GM12878 (cell line): ENCODE measurements around the gene CCL4. TPM values are rescaled to one million over a fixed set of nuclear protein-coding genes. Genes with fewer than 3 reads are reported as not detected.

Source experiments
- ATF7 ChIP-seq: fragments of 450-650 bp; IDR thresholded peaks from 2 replicates; pipeline ENCODE4 v1.6.1; 2016; ENCODE audit warnings: low read depth, mild to moderate bottlenecking
- DPF2 ChIP-seq: fragments of 450-650 bp; IDR thresholded peaks from 2 replicates; pipeline ENCODE4 v1.6.1; 2017; ENCODE audit warnings: mild to moderate bottlenecking
- E2F8 ChIP-seq: fragments of 450-650 bp; IDR thresholded peaks from 2 replicates; pipeline ENCODE4 v1.6.1; 2018; ENCODE audit warnings: mild to moderate bottlenecking, low read depth, moderate library complexity; ENCODE audit not compliant: partially characterized antibody
- GATAD2B ChIP-seq: fragments of 450-650 bp; conservative IDR thresholded peaks from 2 replicates; pipeline ENCODE4 v1.6.1; 2017; ENCODE audit warnings: low read depth, mild to moderate bottlenecking, moderate library complexity
- IRF3 ChIP-seq: fragments of 450-650 bp; IDR thresholded peaks from 2 replicates; pipeline ENCODE4 v1.6.1; 2014; ENCODE audit warnings: mild to moderate bottlenecking
- MXI1 ChIP-seq: fragments of 150-350 bp; IDR thresholded peaks from 2 replicates; pipeline ENCODE4 v1.6.1; 2011; ENCODE audit warnings: low read depth, mild to moderate bottlenecking, inconsistent platforms, low read length, improper control_type of control experiment
- NFIC ChIP-seq: IDR thresholded peaks from 2 replicates; pipeline ENCODE4 v1.6.1; 2012; ENCODE audit warnings: low read depth, mild to moderate bottlenecking, inconsistent platforms, low read length, moderate library complexity
- NFXL1 ChIP-seq: fragments of 450-650 bp; IDR thresholded peaks from 2 replicates; pipeline ENCODE4 v1.6.1; 2017; ENCODE audit warnings: antibody characterized with exemption, mild to moderate bottlenecking, borderline replicate concordance
- NR2C2 ChIP-seq: IDR thresholded peaks from 2 replicates; pipeline ENCODE4 v1.6.1; 2011; ENCODE audit warnings: borderline replicate concordance, low read depth; ENCODE audit not compliant: control insufficient read depth, insufficient read length
- POLR2A ChIP-seq: IDR thresholded peaks from 2 replicates; pipeline ENCODE4 v1.6.1; 2011; ENCODE audit warnings: low read depth, mild to moderate bottlenecking, low read length
- SREBF1 ChIP-seq: IDR thresholded peaks from 2 replicates; pipeline ENCODE4 v1.6.1; 2012; ENCODE audit warnings: mild to moderate bottlenecking, low read length
- USF1 ChIP-seq: IDR thresholded peaks from 2 replicates; pipeline ENCODE4 v1.6.1; 2011; ENCODE audit warnings: borderline replicate concordance, low read depth, mild to moderate bottlenecking, moderate library complexity, mixed read lengths, low read length; ENCODE audit not compliant: insufficient read depth; ENCODE audit errors: extremely low read length
- USF2 ChIP-seq: IDR thresholded peaks from 2 replicates; pipeline ENCODE4 v1.6.1; 2011; ENCODE audit warnings: low read depth, low read length, improper control_type of control experiment, borderline replicate concordance
- polyA plus RNA-seq, 11 experiments: library from polyadenylated mRNA; depleted of rRNA in 4 of 11; unstranded in 6 of 11; stranded (reverse) in 5 of 11; fragments of >200 nt; fragmentation: Nextera tagmentation in 4 of 11; fragmentation: Illumina TruSeq in 1 of 11; extraction: Ambion mirVana in 4 of 11; extraction: Trizol in 1 of 11; gene quantifications; 1 replicate in 1 of 11; 2 replicates in 10 of 11; pipeline versions ENCODE4 v1.2.1 to v1.2.3, GENCODE V29; 2011 to 2016; ENCODE audit warnings: inconsistent platforms in 2 of 11, missing spikeins in 2 of 11, low read depth in 1 of 11
- total RNA-seq, 4 experiments: library from RNA; depleted of rRNA in 3 of 4; stranded (reverse); fragments of >200 nt in 3 of 4; fragmentation: Illumina TruSeq in 1 of 4; extraction: Trizol in 1 of 4; gene quantifications; 2 replicates each; pipeline versions ENCODE4 v1.2.1 to v1.2.3, GENCODE V29; 2013 to 2021
- TF ChIP-seq, protein P1 (sequence below): IDR thresholded peaks from 2 replicates; pipeline ENCODE4 v1.6.1; 2011; ENCODE audit warnings: low read depth, mild to moderate bottlenecking, low read length, moderate library complexity, borderline replicate concordance; ENCODE audit errors: extremely low read depth
- TF ChIP-seq, protein P2 (sequence below): IDR thresholded peaks from 2 replicates; pipeline ENCODE4 v1.6.1; 2012; ENCODE audit warnings: mild to moderate bottlenecking, low read depth, low read length
- TF ChIP-seq, protein P3 (sequence below): fragments of 450-650 bp; IDR thresholded peaks from 2 replicates; pipeline ENCODE4 v1.6.1; 2017; ENCODE audit warnings: borderline replicate concordance

Gene CCL4
- total and polyA plus RNA-seq, 10 of the 15 experiments (the other 5 are each of a cell fraction or from before 2014, with no cell fraction given) = 18.7 to 741 (median 79.4) TPM

DNA sequence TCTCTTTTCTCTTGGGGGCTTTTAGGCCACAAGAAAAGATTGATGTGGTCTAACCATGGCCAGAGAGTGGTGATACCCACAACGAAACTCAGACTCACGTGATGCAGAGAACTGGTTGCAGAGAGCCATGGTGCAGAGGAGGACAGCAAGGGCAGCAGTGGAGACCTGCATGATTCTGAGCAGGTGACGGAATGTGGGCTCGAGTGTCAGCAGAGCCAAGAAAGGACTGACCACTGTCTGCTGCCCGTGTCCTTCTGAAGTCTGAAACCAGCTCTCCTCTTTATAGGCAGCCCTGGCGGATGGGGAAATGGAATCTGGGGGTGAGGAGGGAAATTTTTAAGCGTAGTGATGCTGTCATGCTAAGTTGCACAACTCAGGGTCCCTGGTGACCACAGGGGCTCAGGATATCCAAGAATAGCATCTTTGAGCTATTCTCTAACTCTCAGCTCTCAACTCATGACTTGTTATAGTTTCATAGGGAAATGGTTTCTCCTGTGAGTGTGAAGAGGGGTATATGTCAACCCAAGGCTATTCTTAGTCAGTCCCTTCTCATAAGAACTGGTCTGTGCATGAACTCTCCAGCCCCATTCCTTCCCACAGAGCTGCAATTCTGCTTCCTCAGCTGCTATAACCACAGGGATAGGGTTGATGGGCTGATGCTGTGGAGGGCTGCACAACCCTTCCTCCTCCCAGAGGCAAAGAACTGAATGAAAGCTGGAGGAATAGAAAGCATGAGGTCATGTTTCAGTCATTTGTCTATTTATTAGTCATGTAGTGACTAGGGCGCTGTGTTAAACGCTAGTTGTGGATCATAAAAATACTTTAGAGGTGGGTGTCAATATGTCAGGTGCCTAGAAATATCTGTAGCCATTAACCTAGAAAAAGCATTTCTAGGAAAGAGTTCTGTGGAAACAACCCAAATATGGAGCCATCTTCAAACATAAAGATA lies 13.5 kb upstream of the CCL4 start, which contains the start of gene CCL3 (continued):
- TF ChIP-seq MXI1 = peak; percentile 81
- peak; percentile 35; the same call in 1 of the 2 replicates for TF ChIP-seq USF2
- no peak for TF ChIP-seq NFXL1
- peak; percentile 98 for TF ChIP-seq DPF2
- TF ChIP-seq GATAD2B = peak; percentile 93
- TF ChIP-seq NFIC = peak; percentile 100
- TF ChIP-seq E2F8 = no peak
- TF ChIP-seq SREBF1 = no peak; the same call in none of the 2 replicates
- TF ChIP-seq NR2C2 = no peak
- no peak for TF ChIP-seq IRF3
- TF ChIP-seq, protein P1, sequence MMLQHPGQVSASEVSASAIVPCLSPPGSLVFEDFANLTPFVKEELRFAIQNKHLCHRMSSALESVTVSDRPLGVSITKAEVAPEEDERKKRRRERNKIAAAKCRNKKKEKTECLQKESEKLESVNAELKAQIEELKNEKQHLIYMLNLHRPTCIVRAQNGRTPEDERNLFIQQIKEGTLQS = no peak
- peak; percentile 99 for TF ChIP-seq ATF7
- TF ChIP-seq, protein P2, sequence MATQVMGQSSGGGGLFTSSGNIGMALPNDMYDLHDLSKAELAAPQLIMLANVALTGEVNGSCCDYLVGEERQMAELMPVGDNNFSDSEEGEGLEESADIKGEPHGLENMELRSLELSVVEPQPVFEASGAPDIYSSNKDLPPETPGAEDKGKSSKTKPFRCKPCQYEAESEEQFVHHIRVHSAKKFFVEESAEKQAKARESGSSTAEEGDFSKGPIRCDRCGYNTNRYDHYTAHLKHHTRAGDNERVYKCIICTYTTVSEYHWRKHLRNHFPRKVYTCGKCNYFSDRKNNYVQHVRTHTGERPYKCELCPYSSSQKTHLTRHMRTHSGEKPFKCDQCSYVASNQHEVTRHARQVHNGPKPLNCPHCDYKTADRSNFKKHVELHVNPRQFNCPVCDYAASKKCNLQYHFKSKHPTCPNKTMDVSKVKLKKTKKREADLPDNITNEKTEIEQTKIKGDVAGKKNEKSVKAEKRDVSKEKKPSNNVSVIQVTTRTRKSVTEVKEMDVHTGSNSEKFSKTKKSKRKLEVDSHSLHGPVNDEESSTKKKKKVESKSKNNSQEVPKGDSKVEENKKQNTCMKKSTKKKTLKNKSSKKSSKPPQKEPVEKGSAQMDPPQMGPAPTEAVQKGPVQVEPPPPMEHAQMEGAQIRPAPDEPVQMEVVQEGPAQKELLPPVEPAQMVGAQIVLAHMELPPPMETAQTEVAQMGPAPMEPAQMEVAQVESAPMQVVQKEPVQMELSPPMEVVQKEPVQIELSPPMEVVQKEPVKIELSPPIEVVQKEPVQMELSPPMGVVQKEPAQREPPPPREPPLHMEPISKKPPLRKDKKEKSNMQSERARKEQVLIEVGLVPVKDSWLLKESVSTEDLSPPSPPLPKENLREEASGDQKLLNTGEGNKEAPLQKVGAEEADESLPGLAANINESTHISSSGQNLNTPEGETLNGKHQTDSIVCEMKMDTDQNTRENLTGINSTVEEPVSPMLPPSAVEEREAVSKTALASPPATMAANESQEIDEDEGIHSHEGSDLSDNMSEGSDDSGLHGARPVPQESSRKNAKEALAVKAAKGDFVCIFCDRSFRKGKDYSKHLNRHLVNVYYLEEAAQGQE = no peak
- TF ChIP-seq USF1 = peak; percentile 73
- peak; percentile 92 for TF ChIP-seq POLR2A
- TF ChIP-seq, protein P3, sequence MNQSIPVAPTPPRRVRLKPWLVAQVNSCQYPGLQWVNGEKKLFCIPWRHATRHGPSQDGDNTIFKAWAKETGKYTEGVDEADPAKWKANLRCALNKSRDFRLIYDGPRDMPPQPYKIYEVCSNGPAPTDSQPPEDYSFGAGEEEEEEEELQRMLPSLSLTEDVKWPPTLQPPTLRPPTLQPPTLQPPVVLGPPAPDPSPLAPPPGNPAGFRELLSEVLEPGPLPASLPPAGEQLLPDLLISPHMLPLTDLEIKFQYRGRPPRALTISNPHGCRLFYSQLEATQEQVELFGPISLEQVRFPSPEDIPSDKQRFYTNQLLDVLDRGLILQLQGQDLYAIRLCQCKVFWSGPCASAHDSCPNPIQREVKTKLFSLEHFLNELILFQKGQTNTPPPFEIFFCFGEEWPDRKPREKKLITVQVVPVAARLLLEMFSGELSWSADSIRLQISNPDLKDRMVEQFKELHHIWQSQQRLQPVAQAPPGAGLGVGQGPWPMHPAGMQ = peak; percentile 26; the same call in 1 of the 2 replicates
